ENCODE measurements around the gene PCNT. TPM values are rescaled to one million over a fixed set of nuclear protein-coding genes. Genes with fewer than 3 reads are reported as not detected.
A peak's percentile ranks its signal among the peaks of the same experiment; 100 is the strongest.

The PCNT gene
- total and polyA plus RNA-seq, 9 of the 15 experiments (the other 6 are each of a cell fraction or from before 2014, with no cell fraction given) = 9.1 to 53.5 (median 31.3) TPM

DNA sequence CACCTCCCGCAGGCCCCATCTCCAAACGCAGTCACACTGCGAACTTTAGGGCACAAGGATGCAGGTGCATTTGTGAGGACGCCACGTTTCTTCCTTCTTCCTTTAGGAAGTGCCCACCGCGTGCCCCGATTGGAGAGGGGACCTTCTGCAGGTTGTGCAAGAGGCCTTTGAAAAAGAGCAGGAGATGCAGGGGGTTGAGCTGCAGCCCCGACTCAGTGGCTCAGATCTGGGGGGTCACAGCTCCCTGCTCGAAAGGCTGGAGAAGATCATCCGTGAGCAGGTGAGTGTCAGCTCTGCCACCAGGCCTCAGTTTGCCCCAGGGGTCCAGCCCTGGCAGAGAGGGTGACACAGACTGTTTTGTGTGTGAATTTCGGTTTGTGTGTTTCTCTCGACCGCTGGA is 103.6 kb downstream of the PCNT start:
- CTCF ChIA-PET (ENCODE audit: low intra/inter-chr PET ratio) = no interaction called here
- no peak for TF ChIP-seq POLR2H (tag; IDR thresholded peaks at IDR 0.05; ENCODE audit: low read depth)
- TF ChIP-seq, protein P1, sequence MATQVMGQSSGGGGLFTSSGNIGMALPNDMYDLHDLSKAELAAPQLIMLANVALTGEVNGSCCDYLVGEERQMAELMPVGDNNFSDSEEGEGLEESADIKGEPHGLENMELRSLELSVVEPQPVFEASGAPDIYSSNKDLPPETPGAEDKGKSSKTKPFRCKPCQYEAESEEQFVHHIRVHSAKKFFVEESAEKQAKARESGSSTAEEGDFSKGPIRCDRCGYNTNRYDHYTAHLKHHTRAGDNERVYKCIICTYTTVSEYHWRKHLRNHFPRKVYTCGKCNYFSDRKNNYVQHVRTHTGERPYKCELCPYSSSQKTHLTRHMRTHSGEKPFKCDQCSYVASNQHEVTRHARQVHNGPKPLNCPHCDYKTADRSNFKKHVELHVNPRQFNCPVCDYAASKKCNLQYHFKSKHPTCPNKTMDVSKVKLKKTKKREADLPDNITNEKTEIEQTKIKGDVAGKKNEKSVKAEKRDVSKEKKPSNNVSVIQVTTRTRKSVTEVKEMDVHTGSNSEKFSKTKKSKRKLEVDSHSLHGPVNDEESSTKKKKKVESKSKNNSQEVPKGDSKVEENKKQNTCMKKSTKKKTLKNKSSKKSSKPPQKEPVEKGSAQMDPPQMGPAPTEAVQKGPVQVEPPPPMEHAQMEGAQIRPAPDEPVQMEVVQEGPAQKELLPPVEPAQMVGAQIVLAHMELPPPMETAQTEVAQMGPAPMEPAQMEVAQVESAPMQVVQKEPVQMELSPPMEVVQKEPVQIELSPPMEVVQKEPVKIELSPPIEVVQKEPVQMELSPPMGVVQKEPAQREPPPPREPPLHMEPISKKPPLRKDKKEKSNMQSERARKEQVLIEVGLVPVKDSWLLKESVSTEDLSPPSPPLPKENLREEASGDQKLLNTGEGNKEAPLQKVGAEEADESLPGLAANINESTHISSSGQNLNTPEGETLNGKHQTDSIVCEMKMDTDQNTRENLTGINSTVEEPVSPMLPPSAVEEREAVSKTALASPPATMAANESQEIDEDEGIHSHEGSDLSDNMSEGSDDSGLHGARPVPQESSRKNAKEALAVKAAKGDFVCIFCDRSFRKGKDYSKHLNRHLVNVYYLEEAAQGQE (IDR thresholded peaks at IDR 0.05; ENCODE audit: borderline replicate concordance) = no peak
- TF ChIP-seq, protein P1 (CRISPR knock-in tag; IDR thresholded peaks at IDR 0.05; ENCODE audit: low read depth) = no peak
- TF ChIP-seq RBM15 (IDR thresholded peaks at IDR 0.05; ENCODE audit: insufficient read depth, low read length) = no peak
- TF ChIP-seq MTA2 (IDR thresholded peaks at IDR 0.05; ENCODE audit: low read depth) = no peak
- no peak for TF ChIP-seq RNF219 (CRISPR knock-in tag; IDR thresholded peaks at IDR 0.05)
- no peak for TF ChIP-seq ZNF140 (CRISPR knock-in tag; IDR thresholded peaks at IDR 0.05)
- no peak for TF ChIP-seq KAT8 (IDR thresholded peaks at IDR 0.05; ENCODE audit: low read depth)
- no peak for TF ChIP-seq SMARCA5 (IDR thresholded peaks at IDR 0.05)
- no peak for TF ChIP-seq PHTF2 (CRISPR knock-in tag; IDR thresholded peaks at IDR 0.05)
- no peak for TF ChIP-seq PRMT5 (CRISPR knock-in tag; IDR thresholded peaks at IDR 0.05)
- TF ChIP-seq, protein P2, sequence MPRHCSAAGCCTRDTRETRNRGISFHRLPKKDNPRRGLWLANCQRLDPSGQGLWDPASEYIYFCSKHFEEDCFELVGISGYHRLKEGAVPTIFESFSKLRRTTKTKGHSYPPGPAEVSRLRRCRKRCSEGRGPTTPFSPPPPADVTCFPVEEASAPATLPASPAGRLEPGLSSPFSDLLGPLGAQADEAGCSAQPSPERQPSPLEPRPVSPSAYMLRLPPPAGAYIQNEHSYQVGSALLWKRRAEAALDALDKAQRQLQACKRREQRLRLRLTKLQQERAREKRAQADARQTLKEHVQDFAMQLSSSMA (CRISPR knock-in tag; IDR thresholded peaks at IDR 0.05) = no peak

More for the DNA sequence above, 103.6 kb downstream of the PCNT start:
- H3K79me2 ChIP-seq (ENCODE audit: control insufficient read depth, insufficient read depth, low read length) = no peaks in the 10 kb centered on the region
- no peak overlapping the region for H3K4me3 ChIP-seq
- H3K27ac ChIP-seq (ENCODE audit: extremely low read depth, low read depth, low read length) = no peak overlapping the region
- FAIRE-seq (no peak), DNase-seq (ENCODE audit: extremely low read depth in 1 of 4, low spot score in 3 of 4) (no peak), ATAC-seq (no peak)
- WGBS (ENCODE audit: insufficient coverage, low coverage, missing lambda C conversion rate) = 80% methylated on average over 14 of the region's 14 CpGs
- no peak overlapping the region for H3K4me2 ChIP-seq (ENCODE audit: insufficient read depth, low read length)
- no peak overlapping the region for H2AFZ ChIP-seq (ENCODE audit: low read depth, low read length)
- H4K20me1 ChIP-seq (replicated peaks; ENCODE audit: control insufficient read depth, insufficient read depth, low read length) = no peaks in the 10 kb centered on the region
- peaks cover 0 to 9% of the 10 kb centered on the region in 2 experiments; a peak in 1 of 5 replicates for H3K4me1 ChIP-seq (replicated peaks in 1 of 2; ENCODE audit: control insufficient read depth in 2 of 2, insufficient read depth in 2 of 2, low read length in 2 of 2)
- POLR2A ChIA-PET = interaction anchor here (1.0 to 1.6 kb wide), 2 partner anchors 26 to 28 kb away, joined by 3 to 7 read pairs; no protein-coding TSS in a partner anchor
- no peaks in the 10 kb centered on the region for H3K9me1 ChIP-seq (ENCODE audit: control insufficient read depth, insufficient read depth, low read length)
- H3K36me3 ChIP-seq (ENCODE audit: control insufficient read depth, insufficient read depth, low read length) = peaks cover 62% of the 10 kb centered on the region
- no peaks in the 10 kb centered on the region for H3K9me3 ChIP-seq (replicated peaks; ENCODE audit: control insufficient read depth, insufficient read depth, low read depth, low read length)
- in situ Hi-C loops (cut with MboI) (no loop called here), intact Hi-C loops (cut with micrococcal nuclease) (no loop called here)
- H3K27me3 ChIP-seq (ENCODE audit: control insufficient read depth in 2 of 2, insufficient read depth in 2 of 2, low read length in 2 of 2) = no peaks in the 10 kb centered on the region
- BruUV-seq (replicated peaks) = no TSS peak
- H3K9ac ChIP-seq (ENCODE audit: insufficient read depth in 1 of 2, low read depth in 2 of 2, low read length in 2 of 2) = peak overlapping the region in 1 of 2 experiments; percentile 15; a peak in 1 of 4 replicates
